ENCODE data around the gene KLK12.
"Not testable (repeated sequence)": the region's sequence is repeated elsewhere in the genome, so short reads cannot be mapped to it uniquely, and the experiment has no call there.

The KLK12 gene

DNA sequence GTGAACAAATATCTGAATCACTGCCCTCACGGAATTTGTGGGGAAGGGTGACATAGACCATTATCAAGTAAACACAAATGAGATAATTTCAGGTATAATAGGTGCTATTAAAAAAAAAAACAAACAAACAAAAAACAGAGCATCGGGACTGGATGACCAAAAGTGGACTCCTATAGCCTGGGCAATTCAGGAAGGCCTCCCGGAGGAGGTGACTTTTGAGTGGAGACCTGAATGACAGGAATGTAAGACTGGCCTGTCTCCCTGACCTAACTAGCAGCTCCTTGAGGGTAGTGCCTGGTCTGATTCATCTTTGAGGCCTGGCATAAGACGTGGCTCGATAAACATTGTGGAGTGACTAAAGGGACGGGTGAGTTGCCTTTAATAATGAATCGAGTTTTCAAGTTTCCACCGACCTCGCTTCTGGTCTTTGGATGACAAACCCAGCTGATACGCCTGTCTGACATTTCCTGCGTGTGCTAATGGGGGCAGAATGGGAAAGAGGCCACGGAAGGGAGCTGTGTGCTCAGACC is 22.1 kb downstream of the KLK12 start:
- no peak for DNase-seq

DNA sequence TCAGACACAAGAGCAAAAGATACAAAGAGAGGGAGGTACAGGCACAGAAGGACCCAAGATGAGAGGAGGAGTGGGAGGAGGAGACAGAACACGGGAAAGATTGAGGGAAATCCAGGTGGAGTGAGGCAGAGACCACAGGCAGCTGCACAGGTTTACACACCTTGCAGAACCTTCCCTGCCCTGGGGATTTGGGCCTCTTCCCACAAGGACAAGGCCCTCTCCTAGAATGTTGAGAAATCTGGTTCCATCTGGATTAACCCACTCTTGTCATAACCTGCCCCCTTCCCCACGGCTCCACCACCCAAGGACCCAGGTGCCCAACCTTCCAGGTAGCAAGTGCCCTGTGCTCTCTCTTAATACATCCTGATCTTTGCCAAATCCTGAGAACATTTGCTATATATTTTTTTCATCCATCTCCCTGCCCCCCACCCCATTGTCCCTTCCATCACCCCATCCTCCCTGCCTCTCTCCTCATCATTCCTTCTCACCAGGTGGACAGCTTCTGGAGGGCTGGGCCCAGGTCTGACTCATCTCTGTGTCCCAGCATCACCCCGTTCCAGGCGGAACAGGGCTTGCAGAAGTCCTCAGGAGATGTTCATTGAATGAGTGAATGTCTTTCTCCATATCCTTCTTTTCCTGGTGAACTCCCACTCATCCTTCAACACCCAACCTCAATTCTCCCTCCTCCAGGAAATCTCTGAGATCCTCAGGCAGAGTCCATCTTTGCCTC is 24.6 kb downstream of the KLK12 start:
- DNase-seq, result no peak

DNA sequence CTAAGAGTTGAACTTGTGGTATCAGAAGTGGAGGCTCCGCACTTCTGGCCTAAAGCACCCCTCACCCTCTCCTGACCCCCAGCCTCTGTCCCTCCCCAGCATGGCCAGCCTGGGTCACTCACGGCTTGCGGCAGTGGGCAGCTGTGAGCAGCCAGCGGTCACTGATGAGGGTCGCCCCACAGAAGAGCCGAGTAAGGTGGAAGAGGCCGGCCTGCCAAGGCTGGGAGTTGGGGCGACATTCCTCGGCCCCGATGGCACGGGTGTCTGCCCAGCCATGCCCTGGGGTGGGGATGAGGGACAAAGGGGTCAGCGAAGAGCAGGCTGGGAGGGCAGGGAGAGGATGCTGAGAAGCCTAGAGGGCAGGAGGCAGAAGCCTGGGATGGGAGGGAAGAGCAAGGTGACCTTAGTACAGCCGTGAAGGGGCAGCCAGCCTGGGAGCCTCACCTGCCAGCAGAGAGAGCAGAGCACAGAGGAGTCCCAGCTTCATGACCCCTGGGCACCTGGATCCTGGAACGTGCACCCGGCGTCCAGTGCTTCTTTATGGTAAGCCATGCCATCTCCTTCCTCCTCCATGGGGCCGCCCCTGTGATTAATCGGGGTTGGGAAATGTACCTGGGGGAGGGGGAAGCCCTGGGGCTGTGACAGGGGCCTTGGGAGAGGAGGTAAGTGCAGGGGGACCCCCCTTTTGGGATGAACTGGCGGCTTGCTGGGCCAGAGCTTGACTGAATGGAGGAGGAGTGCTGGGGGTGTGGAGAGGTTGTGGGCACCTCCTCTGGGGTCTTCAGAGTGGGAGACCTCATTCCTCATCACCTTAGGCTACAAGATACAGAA is 25.5 kb downstream of the KLK12 start:
- no peak for DNase-seq

DNA sequence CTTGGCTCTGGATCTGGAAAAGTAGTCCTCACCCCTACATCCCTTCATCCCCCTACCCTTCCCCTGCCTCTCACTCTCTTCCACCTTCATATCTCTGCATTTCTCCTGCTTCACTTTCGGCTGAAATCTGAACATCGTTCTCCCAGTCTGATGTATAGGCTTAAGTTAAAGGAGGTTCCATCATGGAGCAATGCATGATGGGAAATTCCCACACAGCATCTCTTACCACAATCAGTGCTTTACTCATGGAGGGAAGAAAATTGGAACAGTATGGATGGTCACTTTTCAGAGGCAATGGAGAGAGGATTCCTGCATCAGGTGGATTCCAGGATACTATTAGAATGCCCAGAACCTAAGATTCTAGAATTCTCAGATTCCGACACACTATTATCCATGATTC is 27.3 kb downstream of the KLK12 start:
- no peak for DNase-seq

DNA sequence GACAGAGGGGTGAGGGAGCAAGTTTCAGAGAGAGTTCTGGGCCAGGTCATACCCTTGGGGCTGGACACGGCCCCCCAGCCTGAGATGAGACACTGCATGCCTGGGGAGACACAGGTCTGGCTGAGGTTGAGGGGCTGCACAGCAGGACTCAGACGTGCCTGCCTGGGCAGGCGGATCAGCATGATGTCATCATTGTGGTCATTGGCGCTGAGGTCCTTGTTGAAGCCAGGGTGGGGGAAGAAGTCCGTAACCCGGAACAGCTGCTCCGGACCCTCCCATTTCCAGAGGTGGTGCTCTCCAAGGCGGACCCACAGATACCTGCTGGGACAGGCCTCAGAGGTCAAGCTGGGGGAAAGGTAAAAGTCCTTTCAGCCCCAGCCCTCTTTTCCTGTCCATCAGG is 28.4 kb downstream of the KLK12 start:
- DNase-seq, result no peak

DNA sequence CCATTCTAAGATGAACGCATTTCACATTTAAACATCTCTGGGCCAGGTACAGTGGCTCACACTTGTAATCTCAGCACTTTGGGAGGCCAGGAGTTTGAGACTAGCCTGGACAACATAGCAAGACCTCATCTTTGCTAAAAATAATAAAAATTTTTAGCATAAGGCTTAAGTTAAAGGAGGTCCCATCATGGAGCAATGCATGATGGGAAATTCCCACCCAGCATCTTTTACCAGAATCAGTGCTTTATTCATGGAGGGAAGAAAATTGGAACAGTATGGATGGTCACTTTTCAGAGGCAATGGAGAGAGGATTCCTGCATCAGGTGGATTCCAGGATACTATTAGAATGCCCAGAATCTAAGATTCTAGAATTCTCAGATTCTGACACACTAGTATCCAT is 29.6 kb downstream of the KLK12 start:
- no peak for DNase-seq

DNA sequence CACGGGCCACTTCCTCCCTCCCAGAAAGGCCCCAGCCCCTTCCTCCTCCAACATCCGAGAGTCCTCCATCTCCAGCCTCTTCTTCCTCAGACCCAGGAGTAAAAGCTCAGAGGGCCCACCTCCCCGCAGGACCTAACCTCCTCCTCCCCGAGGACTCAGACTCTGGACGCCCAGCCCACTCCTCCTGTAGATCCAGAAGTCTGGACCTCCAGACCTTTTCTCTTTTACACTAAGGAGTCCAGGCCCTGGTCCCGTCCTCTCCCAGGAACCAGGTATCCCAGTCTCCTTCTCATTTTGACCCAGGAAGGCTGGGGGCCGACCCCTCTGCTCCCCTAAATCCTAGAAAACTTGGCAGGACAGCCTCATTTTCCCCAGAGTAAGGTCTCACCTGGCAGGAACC is 31.5 kb downstream of the KLK12 start:
- DNase-seq, result no peak

DNA sequence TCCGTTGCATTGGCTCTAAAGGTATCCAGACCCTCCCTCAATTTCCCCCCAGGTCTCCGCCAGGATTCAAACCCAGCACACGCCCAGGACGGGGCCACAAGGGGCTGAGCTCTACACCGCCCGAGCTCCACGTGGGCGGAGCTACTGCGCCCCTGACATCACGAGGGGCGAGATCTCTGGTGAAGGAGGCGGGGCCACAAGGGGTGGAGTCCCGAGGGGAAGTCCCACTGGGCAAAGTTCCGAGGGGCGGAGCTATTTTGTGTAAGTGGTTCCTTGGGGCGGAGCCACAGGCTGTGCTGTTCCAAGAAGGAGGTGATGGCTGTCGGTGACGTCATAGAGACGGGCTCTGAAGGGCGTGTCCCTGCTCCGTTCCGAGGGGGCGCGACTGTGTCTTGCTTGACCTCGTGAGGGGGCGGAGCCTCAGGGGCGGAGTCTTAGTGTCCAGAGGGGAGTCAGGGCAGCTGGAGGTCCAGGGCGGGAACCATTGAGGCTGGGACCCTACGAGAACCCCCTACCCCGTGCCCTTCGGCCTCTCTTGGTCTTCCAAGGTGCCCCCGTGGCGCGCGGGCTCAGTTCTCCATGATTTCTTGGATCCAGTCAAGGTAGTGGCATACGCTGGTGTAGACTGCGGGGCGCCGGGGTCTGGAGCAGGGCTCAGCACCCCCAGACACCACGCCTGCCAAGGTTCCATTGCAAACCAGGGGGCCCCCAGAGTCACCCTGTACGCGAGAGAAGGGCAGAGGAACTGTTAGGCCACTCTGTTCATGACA is 32.1 kb downstream of the KLK12 start:
- no peak for DNase-seq

DNA sequence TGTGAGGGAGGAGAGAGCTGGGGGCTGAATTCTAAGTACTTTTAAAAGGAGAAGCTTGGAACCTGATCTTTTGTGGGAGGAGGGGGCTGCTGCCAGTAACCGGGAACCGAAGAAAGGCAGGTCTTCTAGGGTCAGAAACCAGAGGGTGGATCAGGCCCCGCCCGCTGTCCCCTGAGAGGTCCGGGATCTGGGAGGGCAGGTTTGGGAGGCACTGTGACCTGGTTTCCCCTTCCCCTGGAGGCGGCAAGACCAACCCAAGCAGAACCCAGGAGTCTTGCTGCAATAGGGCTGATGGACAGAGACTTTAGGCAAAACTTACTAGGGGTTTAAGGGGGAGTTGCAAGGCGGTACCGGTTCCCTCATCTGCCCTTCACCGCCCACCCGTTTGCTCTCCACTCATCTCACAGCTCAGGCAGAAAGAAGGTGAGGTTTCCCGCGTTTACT is 32.7 kb downstream of the KLK12 start:
- no peak for DNase-seq

DNA sequence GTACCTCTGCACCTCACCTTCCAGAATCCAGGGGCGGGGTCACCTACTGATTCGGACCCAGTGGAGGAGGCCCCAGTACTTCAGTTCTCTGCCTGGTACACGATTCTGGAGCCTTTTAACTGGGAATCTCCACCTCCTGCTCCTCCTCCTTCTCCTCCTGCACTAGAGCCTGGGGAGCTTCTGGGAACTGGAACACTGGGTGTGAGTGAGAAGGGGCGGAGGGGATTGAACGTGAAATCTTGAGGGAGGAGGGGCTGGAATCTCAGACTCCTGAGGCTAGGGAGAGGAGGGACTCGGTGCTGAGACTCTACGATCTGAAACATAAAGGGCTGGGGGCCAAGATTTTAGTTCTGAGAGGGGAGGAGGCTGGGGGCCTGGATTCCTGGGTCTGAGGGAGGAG is 33.3 kb downstream of the KLK12 start, which contains the start of gene KLK8:
TSS of gene KLK8 (minus strand) at position 90 of the 400 bp plus-strand sequence. CDS start 437 bp downstream, outside the sequence.
- DNase-seq, result no peak

DNA sequence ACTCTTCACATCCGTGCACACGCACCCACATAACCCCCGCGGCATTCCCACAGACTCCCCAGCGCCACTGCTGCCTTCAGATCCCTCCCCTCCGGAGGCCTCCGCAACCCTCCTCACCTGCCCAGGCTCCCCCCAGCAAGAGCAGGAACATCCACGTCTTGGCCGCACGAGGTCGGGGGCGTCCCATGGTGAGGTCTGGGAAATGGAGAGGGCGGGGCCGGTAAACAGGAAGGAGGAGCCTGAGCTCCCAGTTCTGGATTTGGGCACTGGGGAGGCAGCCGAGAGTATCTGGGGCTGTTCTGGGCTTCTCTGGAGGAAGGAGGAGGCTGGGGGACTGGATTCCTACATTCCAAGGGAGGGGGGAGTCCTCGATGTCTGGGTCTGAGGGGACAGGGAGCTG is 33.8 kb downstream of the KLK12 start:
- DNase-seq, result no peak

DNA sequence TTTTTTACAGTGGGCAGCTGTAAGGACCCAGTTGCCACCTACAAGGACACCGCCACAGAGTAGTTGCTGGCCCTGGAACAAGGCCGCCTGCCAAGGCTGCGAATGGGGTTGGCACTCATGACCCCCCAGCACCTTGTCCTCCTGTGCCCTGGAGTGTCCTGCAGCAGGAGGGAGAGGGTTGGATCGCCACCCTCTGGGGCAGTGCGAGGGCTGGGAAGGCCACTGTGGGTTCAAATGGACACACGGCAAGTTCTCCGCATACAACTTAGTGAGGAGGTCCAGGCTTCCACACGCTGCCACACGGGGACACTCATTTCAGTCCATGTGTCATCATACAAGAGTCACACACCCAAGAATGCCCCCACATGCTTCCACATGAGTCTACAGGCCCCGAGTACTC is 34.4 kb downstream of the KLK12 start:
- no peak for DNase-seq

DNA sequence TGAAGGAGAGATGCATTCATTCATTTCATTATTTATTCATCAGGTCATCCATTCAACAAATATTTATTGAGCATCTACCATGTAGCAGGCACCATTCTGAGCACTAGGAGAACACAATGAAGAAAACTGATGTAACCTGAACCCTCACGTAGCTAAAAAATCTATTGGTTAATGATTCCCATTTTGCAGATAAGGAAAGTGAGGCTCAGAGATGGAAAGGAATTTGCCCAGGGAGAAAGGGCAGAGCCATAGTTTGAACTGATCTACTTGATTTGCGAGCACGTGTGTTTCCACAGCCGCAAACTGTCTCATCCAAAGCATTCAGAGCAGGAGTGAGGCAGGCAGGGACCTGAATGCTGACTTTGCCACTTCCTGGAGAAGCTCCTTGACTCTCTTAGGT is 36.1 kb downstream of the KLK12 start:
- DNase-seq, result no peak

DNA sequence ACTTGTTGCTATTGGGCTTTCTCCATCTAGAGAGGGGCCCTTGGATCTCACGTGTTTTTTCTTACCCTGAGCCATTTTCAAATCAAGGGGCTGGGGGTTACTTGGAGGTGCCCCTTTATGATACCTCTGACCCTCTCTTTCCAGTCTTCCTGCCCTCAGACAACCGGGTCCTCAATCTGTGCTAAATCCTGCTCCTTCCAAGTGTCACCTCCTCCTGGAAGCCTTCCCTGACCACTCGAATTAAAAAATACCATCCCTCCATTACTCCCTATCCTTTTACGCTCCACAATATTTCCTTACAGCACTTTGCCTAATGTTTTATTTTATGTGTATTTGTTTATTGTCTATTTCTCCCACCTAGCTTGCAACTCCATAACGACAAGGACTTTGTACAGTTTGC is 36.7 kb downstream of the KLK12 start:
- DNase-seq, result no peak

DNA sequence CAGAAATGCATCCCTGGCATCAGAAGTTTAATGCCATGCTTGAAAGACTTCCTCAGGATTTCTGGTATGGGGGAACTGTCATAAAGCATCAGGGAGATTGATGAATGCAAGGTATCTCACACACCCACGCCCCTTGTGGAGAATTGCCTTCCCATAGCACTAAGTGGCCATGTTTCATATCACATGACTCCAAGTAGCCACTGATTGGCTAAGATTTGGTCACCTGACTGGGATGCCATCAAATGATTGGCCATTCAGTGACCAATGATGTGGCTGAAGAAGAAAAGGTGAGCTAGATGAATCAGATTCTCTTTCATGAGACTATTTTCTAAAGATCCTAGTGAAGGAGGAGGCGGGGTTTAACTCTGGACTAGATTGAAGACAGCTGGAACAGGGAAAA is 40.7 kb downstream of the KLK12 start:
- DNase-seq, result no peak

DNA sequence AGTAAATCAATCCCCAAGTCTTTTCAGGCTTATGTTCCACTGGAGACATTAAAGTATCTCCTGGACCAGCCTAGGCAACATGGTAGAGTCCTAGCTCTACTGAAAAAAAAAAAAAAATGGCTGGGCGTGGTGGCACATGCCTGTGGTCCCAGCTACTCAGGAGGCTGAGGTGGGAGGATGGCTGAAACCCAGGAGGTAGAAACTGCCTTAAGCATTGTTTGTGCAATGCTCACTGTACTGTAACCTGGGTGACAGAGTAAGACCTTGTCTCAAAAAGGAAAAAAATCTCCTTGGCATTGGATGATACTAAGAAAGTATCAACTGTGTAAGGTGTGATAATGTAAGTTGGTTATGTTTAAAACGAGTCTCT is 42.2 kb downstream of the KLK12 start:
- DNase-seq, result no peak

DNA sequence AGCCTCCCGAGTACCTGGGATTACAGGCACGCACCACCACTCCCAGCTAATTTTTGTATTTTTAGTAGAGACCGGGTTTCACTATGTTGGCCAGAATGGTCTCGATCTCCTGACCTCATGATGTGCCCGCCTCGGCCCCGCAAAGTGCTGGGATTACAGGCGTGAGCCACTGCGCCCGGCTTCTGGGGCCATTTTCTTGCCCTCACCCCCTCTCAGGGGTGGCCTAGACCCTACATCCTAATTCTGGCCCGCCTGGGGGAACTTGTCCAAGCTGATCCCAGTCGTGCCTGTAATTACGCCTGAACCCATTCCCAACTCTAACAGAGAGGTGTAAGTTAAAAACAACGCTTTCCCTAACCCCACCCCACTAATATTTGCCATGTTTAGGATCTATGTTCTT is 50.4 kb downstream of the KLK12 start:
- DNase-seq, result not testable (repeated sequence)

DNA sequence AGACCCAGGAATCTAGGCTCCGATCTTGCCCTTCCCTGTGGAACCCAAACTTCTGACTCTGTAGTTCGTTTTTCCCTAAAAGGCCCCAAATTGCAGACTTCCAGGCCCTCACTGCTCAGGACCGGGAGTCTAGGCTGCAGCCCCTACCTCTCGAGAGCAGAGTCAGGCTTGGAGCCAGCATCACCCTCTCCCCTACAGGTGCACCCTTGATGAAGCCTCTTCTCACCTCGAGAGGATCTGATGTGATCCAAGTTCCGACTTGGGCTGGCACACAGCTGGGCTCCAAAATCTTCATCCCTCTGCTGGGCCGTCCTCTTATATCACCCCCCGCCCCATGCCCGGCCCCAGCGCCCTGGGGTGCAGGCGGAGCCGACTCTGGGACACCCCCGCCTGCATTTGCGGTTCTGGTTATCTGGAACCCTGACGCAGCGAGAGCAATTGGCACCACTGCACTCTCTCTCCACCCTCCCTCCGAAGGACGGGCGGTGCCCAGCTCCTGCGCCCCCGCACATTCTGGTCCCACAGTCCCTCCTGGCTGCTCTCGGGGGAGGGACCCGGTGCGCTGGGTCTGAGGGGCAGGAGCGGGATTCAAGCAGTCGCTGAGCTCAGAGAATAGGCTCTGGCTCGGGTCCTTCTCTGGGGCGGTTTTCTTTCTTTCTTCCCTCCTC is 51.0 kb downstream of the KLK12 start, which contains the start of gene KLK7:
TSS of gene KLK7 (minus strand) at position 293 of the 668 bp plus-strand sequence. CDS start 1,518 bp downstream, outside the sequence.
- DNase-seq, result no peak

DNA sequence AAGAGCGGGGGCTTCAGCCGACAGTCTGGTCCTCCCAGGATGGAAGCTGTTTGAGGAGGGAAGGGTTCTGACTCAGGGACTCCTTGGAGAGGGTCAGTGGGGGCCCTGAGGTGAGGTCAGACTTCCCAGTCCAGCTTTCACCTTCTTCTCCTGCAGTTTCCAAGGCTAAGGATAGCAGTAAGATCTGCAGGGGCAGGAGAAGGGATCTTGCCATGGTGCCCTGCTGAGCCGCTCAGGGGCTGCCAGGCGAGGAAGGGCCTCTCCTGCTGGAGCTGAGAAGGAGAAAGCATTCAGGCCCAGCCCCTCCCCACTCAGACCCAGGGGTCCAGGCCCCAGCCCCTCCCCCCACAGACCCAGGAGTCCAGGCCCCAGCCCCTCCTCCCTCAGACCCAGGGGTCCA is 52.6 kb downstream of the KLK12 start:
- DNase-seq, result no peak

DNA sequence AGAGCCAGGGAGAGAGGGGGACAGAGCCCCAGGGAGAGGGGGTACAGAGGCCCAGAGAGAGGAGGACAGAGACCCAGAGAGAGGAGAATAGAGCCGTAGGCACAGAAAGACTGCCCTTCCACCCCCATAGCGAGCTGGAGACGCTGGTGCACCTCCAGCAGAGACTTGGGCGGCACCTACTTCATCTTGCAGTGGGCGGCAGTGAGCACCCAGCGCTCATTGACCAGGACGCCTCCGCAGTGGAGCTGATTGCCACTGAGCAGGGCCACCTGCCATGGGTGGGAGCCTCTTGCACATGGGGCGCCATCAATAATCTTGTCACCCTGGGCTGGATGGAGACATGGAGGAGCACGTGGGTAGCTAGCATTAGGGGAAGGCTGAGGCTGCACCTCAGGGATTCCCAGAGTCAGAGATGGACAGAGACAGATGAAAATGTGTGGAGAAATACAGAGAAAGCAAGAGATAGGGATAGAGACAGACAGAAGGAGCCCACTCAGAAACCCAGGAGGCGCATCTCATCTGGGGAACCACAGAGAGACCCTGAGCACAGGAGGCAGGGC is 53.1 kb downstream of the KLK12 start:
- DNase-seq, result no peak

DNA sequence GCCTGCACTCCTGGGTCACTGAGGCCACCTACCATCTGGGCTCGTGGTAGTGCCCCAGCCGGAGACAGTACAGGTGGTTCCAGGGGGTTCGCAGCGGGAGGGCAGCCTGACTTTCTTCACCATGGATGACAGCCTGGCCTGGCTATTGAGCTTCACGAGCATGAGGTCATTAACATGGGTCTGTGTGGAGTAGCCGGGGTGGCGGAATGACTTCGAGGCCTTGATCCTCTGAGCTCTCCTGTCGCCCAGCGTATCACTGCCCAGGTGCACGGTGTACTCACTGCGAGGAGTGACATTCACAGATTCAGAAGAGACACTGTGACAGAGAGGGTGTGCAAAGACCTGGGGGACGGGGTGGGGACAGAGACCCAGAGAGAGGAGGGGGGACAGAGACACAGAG is 54.6 kb downstream of the KLK12 start:
- DNase-seq, result no peak

DNA sequence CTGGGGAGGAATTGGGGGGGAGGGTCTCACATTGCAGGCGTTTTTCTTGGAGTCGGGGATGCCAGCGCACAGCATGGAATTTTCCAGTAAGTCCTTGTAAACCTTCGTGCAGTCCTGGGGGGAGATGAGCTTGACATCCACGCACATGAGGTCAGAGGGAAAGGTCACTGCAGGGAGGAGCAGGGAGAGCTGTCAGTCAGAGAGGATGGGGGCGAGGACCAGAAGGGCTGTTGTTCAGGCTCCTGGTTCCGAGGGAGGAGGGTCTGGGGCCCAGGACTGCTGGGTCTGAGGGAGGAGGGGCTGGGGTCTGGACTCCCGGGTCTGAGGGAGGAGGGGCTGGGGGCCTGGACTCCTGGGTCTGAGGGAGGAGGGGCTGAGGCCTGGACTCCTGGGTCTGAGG is 55.0 kb downstream of the KLK12 start:
- DNase-seq, result no peak
